ENCODE results near the gene CA10. TPM values are rescaled to one million over a fixed set of nuclear protein-coding genes. Genes with fewer than 3 reads are reported as not detected.
A peak's percentile ranks its signal among the peaks of the same experiment; 100 is the strongest.

The CA10 gene
- total RNA-seq, 1 experiment from 2014 or later = 0.46 TPM

DNA sequence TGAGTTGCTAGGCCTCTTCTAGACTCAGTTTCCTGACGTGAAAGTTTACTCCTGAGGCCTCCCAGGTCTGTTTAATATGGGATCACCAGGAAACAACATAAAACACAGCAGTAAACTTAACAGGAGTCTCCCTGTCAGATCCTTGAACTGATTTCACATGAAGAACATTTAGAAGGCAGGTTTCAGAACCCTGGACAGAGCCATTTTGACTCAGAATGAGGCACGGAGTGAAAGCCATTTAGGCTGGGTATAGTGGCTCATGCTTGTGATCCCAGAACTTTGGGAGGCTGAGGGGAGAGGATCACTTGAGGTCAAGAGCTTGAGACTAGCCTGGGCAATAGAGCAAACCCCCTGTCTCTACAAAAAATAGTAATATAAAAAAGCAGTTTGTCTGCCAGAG is 289.1 kb downstream of the CA10 start:
- DNase-seq = peak; percentile 54
- no peak overlapping the region for H2BK120ac ChIP-seq (ENCODE audit: low read depth, low read length, poor library complexity, severe bottlenecking)
- H3K56ac ChIP-seq (ENCODE audit: insufficient read length, low read depth, low read length) = no peak overlapping the region
- H3K79me2 ChIP-seq (ENCODE audit: insufficient read depth, low read length) = no peaks in the 10 kb centered on the region
- H2AK5ac ChIP-seq (ENCODE audit: insufficient read length, low read length) = no peak overlapping the region
- no peak overlapping the region for H3K14ac ChIP-seq (ENCODE audit: insufficient read depth, low read length)
- Mint-ChIP-seq H3K4me3 (no peak overlapping the region), H3K36me3 (ENCODE audit: insufficient read depth in 1 of 3, low read depth in 3 of 3) (peaks cover 0 to 2% (median under 1%) of the 10 kb centered on the region in 3 experiments; a peak in 2 of 7 replicates), H3K4me1 (peaks cover 0 to 6% of the 10 kb centered on the region in 2 experiments; a peak in 2 of 4 replicates), H3K27ac (no peak overlapping the region), H3K27me3 (ENCODE audit: low read depth) (peaks cover 8% of the 10 kb centered on the region), H3K9me3 (peaks cover 0 to 4% of the 10 kb centered on the region in 2 experiments; a peak in 3 of 5 replicates)
- H3K23ac ChIP-seq (ENCODE audit: insufficient read length, low read depth, low read length) = no peak overlapping the region
- WGBS (ENCODE audit: extremely low coverage, insufficient read length, low lambda C conversion rate) = no CpG with 5 or more reads among the region's 2 CpGs
- no peak overlapping the region for H2BK12ac ChIP-seq (ENCODE audit: insufficient read length, low read depth, low read length)
- H3K18ac ChIP-seq (ENCODE audit: insufficient read length, low read depth, low read length) = no peak overlapping the region
- H3K4me2 ChIP-seq (ENCODE audit: insufficient read depth, insufficient read length, low read length) = no peak overlapping the region
- no peak overlapping the region for H3T11ph ChIP-seq (ENCODE audit: low read length)
- no peaks in the 10 kb centered on the region for H3K23me2 ChIP-seq (ENCODE audit: insufficient read length, low read depth, low read length, poor library complexity, severe bottlenecking)
- no peak overlapping the region for H3K9ac ChIP-seq (ENCODE audit: extremely low read depth, insufficient read length, low read length)
- no peak overlapping the region for H4K5ac ChIP-seq (ENCODE audit: insufficient read length, low read depth, low read length)
- no peak overlapping the region for H4K8ac ChIP-seq (replicated peaks; ENCODE audit: insufficient read length, low read depth, low read length)
- H2BK5ac ChIP-seq (ENCODE audit: insufficient read length, low read length) = no peak overlapping the region
- H3K79me1 ChIP-seq (ENCODE audit: insufficient read depth, low read depth, low read length, poor library complexity, severe bottlenecking) = no peaks in the 10 kb centered on the region
- no peaks in the 10 kb centered on the region for H3K4me1 ChIP-seq (ENCODE audit: insufficient read depth, low read length)
- H4K91ac ChIP-seq (ENCODE audit: insufficient read length, low read depth, low read length) = no peak overlapping the region
- TF ChIP-seq, protein P1, sequence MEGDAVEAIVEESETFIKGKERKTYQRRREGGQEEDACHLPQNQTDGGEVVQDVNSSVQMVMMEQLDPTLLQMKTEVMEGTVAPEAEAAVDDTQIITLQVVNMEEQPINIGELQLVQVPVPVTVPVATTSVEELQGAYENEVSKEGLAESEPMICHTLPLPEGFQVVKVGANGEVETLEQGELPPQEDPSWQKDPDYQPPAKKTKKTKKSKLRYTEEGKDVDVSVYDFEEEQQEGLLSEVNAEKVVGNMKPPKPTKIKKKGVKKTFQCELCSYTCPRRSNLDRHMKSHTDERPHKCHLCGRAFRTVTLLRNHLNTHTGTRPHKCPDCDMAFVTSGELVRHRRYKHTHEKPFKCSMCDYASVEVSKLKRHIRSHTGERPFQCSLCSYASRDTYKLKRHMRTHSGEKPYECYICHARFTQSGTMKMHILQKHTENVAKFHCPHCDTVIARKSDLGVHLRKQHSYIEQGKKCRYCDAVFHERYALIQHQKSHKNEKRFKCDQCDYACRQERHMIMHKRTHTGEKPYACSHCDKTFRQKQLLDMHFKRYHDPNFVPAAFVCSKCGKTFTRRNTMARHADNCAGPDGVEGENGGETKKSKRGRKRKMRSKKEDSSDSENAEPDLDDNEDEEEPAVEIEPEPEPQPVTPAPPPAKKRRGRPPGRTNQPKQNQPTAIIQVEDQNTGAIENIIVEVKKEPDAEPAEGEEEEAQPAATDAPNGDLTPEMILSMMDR (conservative IDR thresholded peaks at IDR 0.05) = no peak
- H3K4ac ChIP-seq (ENCODE audit: low read depth, low read length) = no peak overlapping the region
- H4K20me1 ChIP-seq (ENCODE audit: control insufficient read depth, insufficient read depth, insufficient read length) = no peaks in the 10 kb centered on the region
- no peak overlapping the region for H2AFZ ChIP-seq (ENCODE audit: low read length)
- H3K27me3 ChIP-seq (ENCODE audit: insufficient read depth, low read length) = no peaks in the 10 kb centered on the region
- H2BK15ac ChIP-seq (ENCODE audit: low read depth, low read length) = no peak overlapping the region
- H2BK20ac ChIP-seq (ENCODE audit: low read depth, low read length, poor library complexity, severe bottlenecking) = no peak overlapping the region
- H3K9me3 ChIP-seq (ENCODE audit: control insufficient read depth, low read depth, low read length) = no peaks in the 10 kb centered on the region
- H3K27ac ChIP-seq (ENCODE audit: insufficient read length, low read depth, low read length) = no peak overlapping the region

Data from H9 (cell line).